H9 (cell line): Measurements from ENCODE around the gene AIMP1. TPM values are rescaled to one million over a fixed set of nuclear protein-coding genes. Genes with fewer than 3 reads are reported as not detected.

Experiments used
- DNase-seq: peaks from one replicate; pipeline ENCODE4 v3.0.0-alpha.2; 2017
- H2AFZ ChIP-seq: one replicate; pipeline ENCODE4 v1.6.1; 2013; ENCODE audit warnings: mild to moderate bottlenecking, low read length, control low read depth, moderate library complexity
- H2AK5ac ChIP-seq: 2 replicates; pipeline ENCODE4 v1.6.1; 2013; ENCODE audit warnings: low read length, control low read depth, mixed read lengths; ENCODE audit not compliant: insufficient read length
- H2BK120ac ChIP-seq: one replicate; pipeline ENCODE4 v1.6.1; 2013; ENCODE audit warnings: low read depth, mild to moderate bottlenecking, low read length, control low read depth, inconsistent platforms; ENCODE audit not compliant: poor library complexity, severe bottlenecking
- H2BK12ac ChIP-seq: 2 replicates; pipeline ENCODE4 v1.6.1; 2013; ENCODE audit warnings: low read length, control low read depth, mixed read lengths, low read depth; ENCODE audit not compliant: insufficient read length
- H2BK15ac ChIP-seq: 2 replicates; pipeline ENCODE4 v1.6.1; 2013; ENCODE audit warnings: low read depth, low read length, control low read depth
- H2BK20ac ChIP-seq: one replicate; pipeline ENCODE4 v1.6.1; 2013; ENCODE audit warnings: low read depth, mild to moderate bottlenecking, low read length, control low read depth, inconsistent platforms; ENCODE audit not compliant: poor library complexity, severe bottlenecking
- H2BK5ac ChIP-seq: 2 replicates; pipeline ENCODE4 v1.6.1; 2013; ENCODE audit warnings: low read length, control low read depth, mixed read lengths; ENCODE audit not compliant: insufficient read length
- H3K14ac ChIP-seq: 2 replicates; pipeline ENCODE4 v1.6.1; 2013; ENCODE audit warnings: low read length, control low read depth; ENCODE audit not compliant: insufficient read depth
- H3K18ac ChIP-seq: 2 replicates; pipeline ENCODE4 v1.6.1; 2013; ENCODE audit warnings: low read depth, mild to moderate bottlenecking, mixed read lengths, low read length, control low read depth; ENCODE audit not compliant: insufficient read length
- H3K23ac ChIP-seq: 2 replicates; pipeline ENCODE4 v1.6.1; 2013; ENCODE audit warnings: low read length, control low read depth, mixed read lengths, low read depth; ENCODE audit not compliant: insufficient read length
- H3K23me2 ChIP-seq: 2 replicates; pipeline ENCODE4 v1.6.1; 2013; ENCODE audit warnings: low read depth, mild to moderate bottlenecking, mixed read lengths, low read length, control low read depth; ENCODE audit not compliant: insufficient read length, poor library complexity, severe bottlenecking
- H3K27ac ChIP-seq: 2 replicates; pipeline ENCODE4 v1.5.1; 2013; ENCODE audit warnings: low read length, control low read depth, mixed read lengths, low read depth; ENCODE audit not compliant: insufficient read length
- H3K27me3 ChIP-seq: 2 replicates; pipeline ENCODE4 v1.6.1; 2013; ENCODE audit warnings: low read length, control low read depth, inconsistent platforms; ENCODE audit not compliant: insufficient read depth
- H3K4ac ChIP-seq: 2 replicates; pipeline ENCODE4 v1.6.1; 2013; ENCODE audit warnings: low read depth, mild to moderate bottlenecking, control low read depth, inconsistent platforms, low read length, moderate library complexity
- H3K4me1 ChIP-seq: 2 replicates; pipeline ENCODE4 v1.6.1; 2013; ENCODE audit warnings: low read length, control low read depth, inconsistent platforms; ENCODE audit not compliant: insufficient read depth
- H3K4me2 ChIP-seq: 2 replicates; pipeline ENCODE4 v1.6.1; 2013; ENCODE audit warnings: low read length, control low read depth, mixed read lengths; ENCODE audit not compliant: insufficient read length, insufficient read depth
- H3K56ac ChIP-seq: 2 replicates; pipeline ENCODE4 v1.6.1; 2013; ENCODE audit warnings: low read depth, mild to moderate bottlenecking, mixed read lengths, low read length, control low read depth; ENCODE audit not compliant: insufficient read length
- H3K79me1 ChIP-seq: 2 replicates; pipeline ENCODE4 v1.6.1; 2013; ENCODE audit warnings: low read depth, mild to moderate bottlenecking, moderate library complexity, low read length, control low read depth, inconsistent platforms; ENCODE audit not compliant: insufficient read depth, poor library complexity, severe bottlenecking
- H3K79me2 ChIP-seq: 2 replicates; pipeline ENCODE4 v1.6.1; 2013; ENCODE audit warnings: low read length, control low read depth, inconsistent platforms; ENCODE audit not compliant: insufficient read depth
- H3K9ac ChIP-seq: 2 replicates; pipeline ENCODE4 v1.6.1; 2013; ENCODE audit warnings: low read length, control low read depth, mixed read lengths; ENCODE audit not compliant: insufficient read length; ENCODE audit errors: extremely low read depth
- H3K9me3 ChIP-seq: one replicate; pipeline ENCODE4 v1.6.1; 2013; ENCODE audit warnings: low read depth, low read length, inconsistent platforms; ENCODE audit not compliant: control insufficient read depth
- H3T11ph ChIP-seq: one replicate; pipeline ENCODE4 v1.6.1; 2013; ENCODE audit warnings: mild to moderate bottlenecking, low read length, control low read depth, inconsistent platforms
- H4K20me1 ChIP-seq: one replicate; pipeline ENCODE4 v1.6.1; 2013; ENCODE audit not compliant: control insufficient read depth, insufficient read length, insufficient read depth
- H4K5ac ChIP-seq: 2 replicates; pipeline ENCODE4 v1.6.1; 2013; ENCODE audit warnings: low read depth, mild to moderate bottlenecking, mixed read lengths, low read length, control low read depth; ENCODE audit not compliant: insufficient read length
- H4K8ac ChIP-seq: replicated peaks from 2 replicates; pipeline ENCODE4 v1.6.1; 2013; ENCODE audit warnings: low read length, control low read depth, mixed read lengths, low read depth; ENCODE audit not compliant: insufficient read length
- H4K91ac ChIP-seq: 2 replicates; pipeline ENCODE4 v1.6.1; 2013; ENCODE audit warnings: low read depth, mild to moderate bottlenecking, moderate library complexity, mixed read lengths, low read length, control low read depth; ENCODE audit not compliant: insufficient read length
- H3K27ac Mint-ChIP-seq, 3 experiments: 2 replicates in 2 of 3; 3 replicates in 1 of 3; pipeline ENCODE4 v1.8.0; 2020 to 2021; ENCODE audit warnings: mixed read lengths in 3 of 3, mild to moderate bottlenecking in 1 of 3, moderate library complexity in 1 of 3
- H3K27me3 Mint-ChIP-seq: 2 replicates; pipeline ENCODE4 v1.8.0; 2021; ENCODE audit warnings: low read depth, mild to moderate bottlenecking, moderate library complexity, mixed read lengths
- H3K36me3 Mint-ChIP-seq, 3 experiments: 2 replicates in 2 of 3; 3 replicates in 1 of 3; pipeline ENCODE4 v1.8.0; 2020 to 2021; ENCODE audit warnings: low read depth in 3 of 3, mixed read lengths in 3 of 3; ENCODE audit not compliant: insufficient read depth in 1 of 3
- H3K4me1 Mint-ChIP-seq, 2 experiments: 2 replicates each; pipeline ENCODE4 v1.8.0; 2020; ENCODE audit warnings: mixed read lengths in 2 of 2
- H3K4me3 Mint-ChIP-seq, 2 experiments: 2 replicates in 1 of 2; 3 replicates in 1 of 2; pipeline ENCODE4 v1.8.0; 2020 to 2021; ENCODE audit warnings: mild to moderate bottlenecking in 2 of 2, mixed read lengths in 2 of 2, moderate library complexity in 1 of 2
- H3K9me3 Mint-ChIP-seq, 2 experiments: 2 replicates in 1 of 2; 3 replicates in 1 of 2; pipeline ENCODE4 v1.8.0; 2020; ENCODE audit warnings: mild to moderate bottlenecking in 2 of 2, mixed read lengths in 2 of 2, moderate library complexity in 1 of 2
- total RNA-seq: library from RNA; stranded (reverse); gene quantifications from 2 replicates; pipeline ENCODE4 v1.2.1, GENCODE V29; 2021
- TF ChIP-seq, protein P1 (sequence below): fragments of 200-600 bp; sonication (generic); conservative IDR thresholded peaks from 3 replicates; pipeline ENCODE4 v1.8.0; 2021; ENCODE audit warnings: antibody characterized with exemption, mild to moderate bottlenecking

Gene AIMP1
- total RNA-seq, 1 experiment from 2014 or later: 36.8 TPM

DNA sequence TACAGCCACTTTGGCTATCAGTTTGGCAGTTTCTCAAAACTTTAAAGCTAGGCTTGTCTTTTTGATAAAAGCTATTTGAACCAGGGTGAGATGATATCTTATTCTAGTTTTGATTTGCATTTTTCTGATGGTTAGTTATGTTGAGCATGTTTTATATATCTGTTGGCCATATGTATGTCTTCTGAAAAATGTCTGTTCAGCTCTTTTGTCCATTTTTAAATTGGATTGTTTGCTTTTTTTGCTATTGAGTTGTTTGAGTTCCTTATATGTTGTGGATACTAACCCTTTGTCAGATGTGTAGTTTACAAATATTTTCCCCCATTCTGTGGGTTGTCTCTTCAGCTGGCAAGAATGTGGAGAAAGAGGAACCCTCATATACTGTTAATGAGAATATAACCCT, 63.8 kb downstream of the AIMP1 start:
- no peak overlapping the region for H2AK5ac ChIP-seq
- DNase-seq: no peak
- no peak overlapping the region for H3K27ac ChIP-seq
- Mint-ChIP-seq H3K4me3 (no peak overlapping the region), H3K27ac (no peak overlapping the region), H3K9me3 (no peaks in the 10 kb centered on the region), H3K4me1 (no peaks in the 10 kb centered on the region), H3K27me3 (no peaks in the 10 kb centered on the region), H3K36me3 (no peaks in the 10 kb centered on the region; a peak in 1 of 7 replicates)
- no peak overlapping the region for H3K56ac ChIP-seq
- TF ChIP-seq, protein P1, sequence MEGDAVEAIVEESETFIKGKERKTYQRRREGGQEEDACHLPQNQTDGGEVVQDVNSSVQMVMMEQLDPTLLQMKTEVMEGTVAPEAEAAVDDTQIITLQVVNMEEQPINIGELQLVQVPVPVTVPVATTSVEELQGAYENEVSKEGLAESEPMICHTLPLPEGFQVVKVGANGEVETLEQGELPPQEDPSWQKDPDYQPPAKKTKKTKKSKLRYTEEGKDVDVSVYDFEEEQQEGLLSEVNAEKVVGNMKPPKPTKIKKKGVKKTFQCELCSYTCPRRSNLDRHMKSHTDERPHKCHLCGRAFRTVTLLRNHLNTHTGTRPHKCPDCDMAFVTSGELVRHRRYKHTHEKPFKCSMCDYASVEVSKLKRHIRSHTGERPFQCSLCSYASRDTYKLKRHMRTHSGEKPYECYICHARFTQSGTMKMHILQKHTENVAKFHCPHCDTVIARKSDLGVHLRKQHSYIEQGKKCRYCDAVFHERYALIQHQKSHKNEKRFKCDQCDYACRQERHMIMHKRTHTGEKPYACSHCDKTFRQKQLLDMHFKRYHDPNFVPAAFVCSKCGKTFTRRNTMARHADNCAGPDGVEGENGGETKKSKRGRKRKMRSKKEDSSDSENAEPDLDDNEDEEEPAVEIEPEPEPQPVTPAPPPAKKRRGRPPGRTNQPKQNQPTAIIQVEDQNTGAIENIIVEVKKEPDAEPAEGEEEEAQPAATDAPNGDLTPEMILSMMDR: no peak
- H4K8ac ChIP-seq: no peak overlapping the region
- H3K23me2 ChIP-seq: no peaks in the 10 kb centered on the region
- H4K5ac ChIP-seq: no peak overlapping the region
- no peak overlapping the region for H3K23ac ChIP-seq
- no peak overlapping the region for H3T11ph ChIP-seq
- no peaks in the 10 kb centered on the region for H3K79me2 ChIP-seq
- H2BK12ac ChIP-seq: no peak overlapping the region
- H2BK120ac ChIP-seq: no peak overlapping the region
- H3K4me2 ChIP-seq: no peak overlapping the region
- H2BK20ac ChIP-seq: no peak overlapping the region
- no peak overlapping the region for H2BK15ac ChIP-seq
- no peak overlapping the region for H3K4ac ChIP-seq
- H3K9ac ChIP-seq: no peak overlapping the region
- no peak overlapping the region for H2AFZ ChIP-seq
- no peak overlapping the region for H4K91ac ChIP-seq
- H2BK5ac ChIP-seq: no peak overlapping the region
- no peak overlapping the region for H3K14ac ChIP-seq
- H3K9me3 ChIP-seq: no peaks in the 10 kb centered on the region
- no peaks in the 10 kb centered on the region for H4K20me1 ChIP-seq
- H3K27me3 ChIP-seq: no peaks in the 10 kb centered on the region
- no peaks in the 10 kb centered on the region for H3K4me1 ChIP-seq
- no peaks in the 10 kb centered on the region for H3K79me1 ChIP-seq
- no peak overlapping the region for H3K18ac ChIP-seq
